Loucy (cell line): ENCODE data around the gene KIFAP3.

Experiments
- H2AFZ ChIP-seq: fragments of 200-600 bp; sonication (generic); 2 replicates; pipeline ENCODE4 v1.6.0; 2016; ENCODE audit warnings: antibody characterized with exemption, mild to moderate bottlenecking, low read length, moderate library complexity
- H3F3A ChIP-seq: fragments of 200-600 bp; 2 replicates; pipeline ENCODE4 v1.6.0; 2016; ENCODE audit warnings: antibody characterized with exemption, low read depth, mild to moderate bottlenecking
- H3K27me3 ChIP-seq: fragments of 200-600 bp; sonication (generic); 2 replicates; pipeline ENCODE4 v1.6.1; 2014; ENCODE audit warnings: low read length, mild to moderate bottlenecking; ENCODE audit not compliant: insufficient read depth, poor library complexity, severe bottlenecking
- H3K36me3 ChIP-seq: fragments of 200-600 bp; sonication (generic); 2 replicates; pipeline ENCODE4 v1.6.1; 2016; ENCODE audit warnings: low read length; ENCODE audit not compliant: insufficient read depth
- H3K4me1 ChIP-seq: fragments of 200-600 bp; sonication (generic); 2 replicates; pipeline ENCODE4 v1.5.1; 2014; ENCODE audit warnings: low read length, mild to moderate bottlenecking; ENCODE audit not compliant: insufficient read depth, poor library complexity, severe bottlenecking
- H3K4me2 ChIP-seq: fragments of 200-600 bp; sonication (generic); 2 replicates; pipeline ENCODE4 v1.6.0; 2014; ENCODE audit warnings: antibody characterized with exemption, low read length, low read depth, mild to moderate bottlenecking; ENCODE audit not compliant: poor library complexity, severe bottlenecking
- H3K4me3 ChIP-seq: fragments of 200-600 bp; sonication (generic); 2 replicates; pipeline ENCODE4 v1.5.1; 2014; ENCODE audit warnings: low read length, mild to moderate bottlenecking, mixed read lengths; ENCODE audit not compliant: poor library complexity, severe bottlenecking
- H3K79me2 ChIP-seq: fragments of 200-600 bp; sonication (generic); 2 replicates; pipeline ENCODE4 v1.6.1; 2014; ENCODE audit warnings: low read length; ENCODE audit not compliant: insufficient read depth
- H3K9ac ChIP-seq: fragments of 200-600 bp; sonication (generic); 2 replicates; pipeline ENCODE4 v1.6.0; 2014; ENCODE audit warnings: mild to moderate bottlenecking, low read depth, low read length, moderate library complexity; ENCODE audit not compliant: poor library complexity, severe bottlenecking
- H3K9me2 ChIP-seq: fragments of 200-600 bp; sonication (generic); replicated peaks from 2 replicates; pipeline ENCODE4 v1.6.1; 2016; ENCODE audit warnings: low read depth, low read length, mixed read lengths
- H3K9me3 ChIP-seq: fragments of 200-600 bp; sonication (generic); 2 replicates; pipeline ENCODE4 v1.6.1; 2014; ENCODE audit warnings: mild to moderate bottlenecking, antibody characterized with exemption, low read length, low read depth; ENCODE audit not compliant: insufficient read depth
- H4K20me1 ChIP-seq: fragments of 200-600 bp; sonication (generic); 2 replicates; pipeline ENCODE4 v1.6.0; 2014; ENCODE audit warnings: antibody characterized with exemption, low read length, mild to moderate bottlenecking; ENCODE audit not compliant: insufficient read depth, poor library complexity, severe bottlenecking
- EZH2phosphoT487 ChIP-seq: fragments of 200-600 bp; IDR thresholded peaks from 2 replicates; pipeline ENCODE4 v1.6.1; 2018; ENCODE audit warnings: antibody characterized with exemption, mild to moderate bottlenecking, moderate library complexity, borderline replicate concordance
- TF ChIP-seq, protein P1 (sequence below): fragments of 200-600 bp; sonication (generic); conservative IDR thresholded peaks from 2 replicates; pipeline ENCODE4 v1.5.1; 2014; ENCODE audit warnings: mild to moderate bottlenecking, antibody characterized with exemption, low read length

The KIFAP3 gene

GRCh38 chr1:169894424-169895145, 179.9 kb downstream of the KIFAP3 start:
- Histone ChIP-seq H3F3A (peaks cover 11% of the 10 kb centered on the region; the same call in 1 of the 2 replicates), H3K4me2 (peak overlapping the region; percentile 79), H3K9me2 (no peaks in the 10 kb centered on the region), H4K20me1 (no peaks in the 10 kb centered on the region), H3K9ac (peak overlapping the region; percentile 99), H3K4me3 (peak overlapping the region; percentile 91), H3K27me3 (peaks cover 4% of the 10 kb centered on the region), H3K9me3 (no peaks in the 10 kb centered on the region), H3K36me3 (no peaks in the 10 kb centered on the region), H3K4me1 (peaks cover 42% of the 10 kb centered on the region), H2AFZ (peak overlapping the region; percentile 97), H3K79me2 (peaks cover 31% of the 10 kb centered on the region)
- TF ChIP-seq, protein P1, sequence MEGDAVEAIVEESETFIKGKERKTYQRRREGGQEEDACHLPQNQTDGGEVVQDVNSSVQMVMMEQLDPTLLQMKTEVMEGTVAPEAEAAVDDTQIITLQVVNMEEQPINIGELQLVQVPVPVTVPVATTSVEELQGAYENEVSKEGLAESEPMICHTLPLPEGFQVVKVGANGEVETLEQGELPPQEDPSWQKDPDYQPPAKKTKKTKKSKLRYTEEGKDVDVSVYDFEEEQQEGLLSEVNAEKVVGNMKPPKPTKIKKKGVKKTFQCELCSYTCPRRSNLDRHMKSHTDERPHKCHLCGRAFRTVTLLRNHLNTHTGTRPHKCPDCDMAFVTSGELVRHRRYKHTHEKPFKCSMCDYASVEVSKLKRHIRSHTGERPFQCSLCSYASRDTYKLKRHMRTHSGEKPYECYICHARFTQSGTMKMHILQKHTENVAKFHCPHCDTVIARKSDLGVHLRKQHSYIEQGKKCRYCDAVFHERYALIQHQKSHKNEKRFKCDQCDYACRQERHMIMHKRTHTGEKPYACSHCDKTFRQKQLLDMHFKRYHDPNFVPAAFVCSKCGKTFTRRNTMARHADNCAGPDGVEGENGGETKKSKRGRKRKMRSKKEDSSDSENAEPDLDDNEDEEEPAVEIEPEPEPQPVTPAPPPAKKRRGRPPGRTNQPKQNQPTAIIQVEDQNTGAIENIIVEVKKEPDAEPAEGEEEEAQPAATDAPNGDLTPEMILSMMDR, result no peak
- TF ChIP-seq EZH2phosphoT487, result no peak

DNA sequence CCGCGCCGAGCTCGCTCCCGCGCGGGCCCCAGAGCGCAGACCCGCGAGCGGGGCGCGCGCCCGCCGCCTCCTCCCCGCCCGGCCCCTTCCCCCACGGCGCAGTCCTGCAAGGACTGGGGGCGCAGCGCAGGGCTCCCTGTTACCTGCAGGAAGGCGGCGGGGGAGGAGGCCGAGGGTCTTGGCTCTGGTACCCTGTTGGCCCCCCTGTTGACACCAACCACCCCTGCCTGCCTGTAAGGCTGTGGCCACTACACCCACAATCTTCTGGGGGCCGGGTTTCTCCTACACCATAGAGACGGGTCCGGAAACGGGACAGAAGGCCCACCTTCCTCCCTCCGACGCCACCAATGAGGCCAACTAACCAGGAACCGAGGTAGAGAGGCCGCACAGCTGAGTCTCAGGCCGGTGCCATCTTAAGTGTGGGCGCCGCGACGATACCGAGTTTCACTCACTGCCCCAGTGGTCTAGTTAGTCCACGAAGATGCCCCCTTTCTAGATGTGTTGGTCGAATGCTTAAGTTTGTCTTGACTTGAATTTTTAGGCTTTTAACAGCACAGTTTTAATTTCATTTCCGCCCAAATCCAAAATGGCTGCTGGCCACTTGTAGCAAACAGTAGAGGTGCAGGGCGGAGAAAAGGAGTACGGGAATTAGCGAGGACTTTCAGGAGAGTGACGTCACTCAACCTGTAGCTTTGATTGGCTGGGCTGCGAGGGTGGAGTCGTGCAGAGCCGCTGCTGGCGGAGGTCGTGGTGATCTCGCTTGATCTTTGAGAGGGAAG, 180.7 kb downstream of the KIFAP3 start, which contains the start of gene SCYL3:
TSS of gene SCYL3 (minus strand) at position 252 of the 779 bp plus-strand sequence. CDS start 5,056 bp downstream, outside the sequence.
- no peak for TF ChIP-seq EZH2phosphoT487
- TF ChIP-seq, protein P1, result no peak
- Histone ChIP-seq H3K9me3 (no peaks in the 10 kb centered on the region), H3K9me2 (no peaks in the 10 kb centered on the region), H3K79me2 (peaks cover 38% of the 10 kb centered on the region), H3K4me3 (peak within 1 kb of the TSS; percentile 91), H3K4me2 (peak within 1 kb of the TSS; percentile 97), H3K4me1 (peaks cover 45% of the 10 kb centered on the region), H3K9ac (peak within 1 kb of the TSS; percentile 99), H2AFZ (peak within 1 kb of the TSS; percentile 97), H3F3A (peaks cover 11% of the 10 kb centered on the region; the same call in 1 of the 2 replicates), H3K36me3 (no peaks in the 10 kb centered on the region), H3K27me3 (peaks cover 4% of the 10 kb centered on the region), H4K20me1 (no peaks in the 10 kb centered on the region)

DNA sequence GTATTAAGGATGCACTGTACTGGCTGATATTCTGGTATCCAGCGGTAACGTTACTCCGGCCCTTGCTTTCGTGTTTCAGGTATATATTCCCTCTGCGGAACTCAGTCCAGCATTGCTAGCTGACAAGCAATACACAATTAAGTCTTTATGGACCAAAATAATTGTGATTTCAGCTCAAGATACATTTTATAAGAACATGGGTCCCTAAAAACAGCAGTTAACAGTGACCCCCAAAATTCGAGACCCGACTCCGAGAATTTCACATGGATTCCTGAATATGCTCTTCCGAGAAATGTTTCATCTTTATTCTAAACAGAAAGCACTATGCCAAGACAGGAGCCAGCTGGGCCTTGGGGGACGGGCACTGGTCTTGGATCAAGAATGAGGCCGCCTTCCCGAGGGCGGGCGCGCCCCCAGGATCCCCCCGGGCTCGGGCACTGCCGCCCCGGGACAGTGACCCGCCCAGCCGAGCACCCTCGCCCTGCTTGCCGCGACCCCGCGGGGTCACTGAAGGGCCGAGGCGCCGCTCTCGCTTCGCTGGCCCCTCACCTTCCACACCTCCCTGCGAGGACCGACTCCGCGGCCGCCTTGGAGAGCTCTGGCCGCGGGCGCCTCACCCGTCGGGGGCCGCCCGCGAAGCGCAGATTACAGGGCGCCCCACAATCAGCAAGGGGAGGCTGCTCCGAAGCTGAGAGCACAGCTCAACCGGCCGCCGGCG, 181.4 kb downstream of the KIFAP3 start:
- no peak overlapping the region for H2AFZ ChIP-seq

More for the DNA sequence above, 181.4 kb downstream of the KIFAP3 start:
- TF ChIP-seq, protein P1, result no peak
- no peak for TF ChIP-seq EZH2phosphoT487
- H3K4me1 ChIP-seq, result peaks cover 52% of the 10 kb centered on the region
- no peaks in the 10 kb centered on the region for H3K36me3 ChIP-seq
- H3F3A ChIP-seq, result peaks cover 11% of the 10 kb centered on the region; the same call in 1 of the 2 replicates
- H3K4me3 ChIP-seq, result peak overlapping the region; percentile 91
- no peaks in the 10 kb centered on the region for H4K20me1 ChIP-seq
- peak overlapping the region; percentile 99 for H3K9ac ChIP-seq
- no peaks in the 10 kb centered on the region for H3K9me3 ChIP-seq
- H3K4me2 ChIP-seq, result peak overlapping the region; percentile 97
- H3K9me2 ChIP-seq, result no peaks in the 10 kb centered on the region
- H3K79me2 ChIP-seq, result peaks cover 46% of the 10 kb centered on the region
- H3K27me3 ChIP-seq, result peaks cover 4% of the 10 kb centered on the region
